Middle frontal gyrus (tissue), 1 donor: ENCODE data around the gene NCF4.

Source experiments
- DNase-seq: peaks from one replicate; pipeline ENCODE4 v3.0.0-alpha.2; 2015; ENCODE audit warnings: low spot score; ENCODE audit errors: extremely low spot score

The NCF4 gene

DNA sequence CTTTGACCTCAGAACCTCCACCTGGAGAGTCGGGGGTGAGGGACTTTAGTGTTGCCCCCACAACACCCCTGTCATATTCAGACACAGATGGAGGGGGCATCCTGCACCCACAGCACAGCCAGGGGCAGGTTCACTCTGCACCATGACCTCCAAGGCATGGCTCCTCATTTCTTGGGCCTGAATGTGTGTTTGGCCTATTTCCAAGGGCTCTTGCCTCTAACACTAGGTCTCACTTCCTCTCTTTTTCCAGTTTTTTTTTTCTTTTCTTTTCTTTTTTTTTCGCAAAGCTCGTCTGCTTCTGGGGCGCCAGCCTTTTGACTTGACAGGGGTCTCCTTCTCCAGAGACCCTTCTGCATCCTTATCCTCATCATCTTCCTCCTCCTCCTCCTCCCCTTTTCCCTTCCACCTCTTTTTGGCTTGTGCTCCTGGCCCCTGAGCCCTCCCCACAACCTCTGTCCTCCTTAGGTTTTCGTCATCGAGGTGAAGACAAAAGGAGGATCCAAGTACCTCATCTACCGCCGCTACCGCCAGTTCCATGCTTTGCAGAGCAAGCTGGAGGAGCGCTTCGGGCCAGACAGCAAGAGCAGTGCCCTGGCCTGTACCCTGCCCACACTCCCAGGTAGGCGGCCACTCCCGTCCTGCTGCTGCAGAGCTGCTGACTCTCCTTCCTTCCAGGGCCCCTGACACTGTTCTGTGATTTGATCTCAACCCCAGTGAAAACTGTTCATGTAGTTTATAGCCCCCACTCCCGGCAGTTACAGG lies 3.8 kb downstream of the NCF4 start:
- no peak for DNase-seq

DNA sequence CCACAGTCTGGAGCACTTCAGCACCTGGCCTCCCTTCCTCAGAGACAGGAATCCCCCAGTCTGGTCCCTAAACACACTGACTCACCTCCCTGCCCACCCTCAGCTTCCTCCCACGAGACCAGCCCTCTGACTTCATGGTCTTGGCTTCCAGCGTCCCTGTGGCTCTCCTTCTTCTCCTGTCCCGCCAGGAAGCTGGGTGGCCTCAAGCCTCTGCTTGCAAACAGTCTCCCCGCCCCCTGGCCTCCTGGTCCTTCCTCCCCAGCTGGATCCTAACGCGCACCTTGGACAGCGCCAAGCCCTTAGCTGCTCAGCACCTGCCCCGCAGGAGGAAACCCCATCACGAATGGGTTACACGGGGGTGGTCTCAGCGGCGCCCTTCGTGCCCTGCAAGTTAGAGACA lies 4.5 kb downstream of the NCF4 start:
- DNase-seq: no peak

DNA sequence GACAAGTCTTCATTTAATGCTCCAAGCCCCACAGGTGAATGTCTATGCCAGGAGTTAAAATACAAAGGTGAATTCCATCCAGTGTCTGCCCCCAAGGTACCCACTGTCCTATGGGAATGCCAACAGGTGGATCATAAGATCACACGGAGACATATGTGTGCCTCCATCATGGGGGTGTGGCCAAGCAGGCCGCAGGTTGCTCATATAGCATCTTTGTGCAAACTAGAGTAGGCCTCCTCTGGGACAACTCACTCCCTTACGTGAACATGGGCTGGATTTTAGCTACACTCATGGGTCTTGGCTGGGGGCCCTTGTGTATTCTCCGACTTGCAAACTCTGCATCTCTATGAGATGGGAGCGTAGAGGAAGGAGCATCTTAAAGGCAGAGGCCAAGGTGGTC lies 6.9 kb downstream of the NCF4 start:
- no peak for DNase-seq

DNA sequence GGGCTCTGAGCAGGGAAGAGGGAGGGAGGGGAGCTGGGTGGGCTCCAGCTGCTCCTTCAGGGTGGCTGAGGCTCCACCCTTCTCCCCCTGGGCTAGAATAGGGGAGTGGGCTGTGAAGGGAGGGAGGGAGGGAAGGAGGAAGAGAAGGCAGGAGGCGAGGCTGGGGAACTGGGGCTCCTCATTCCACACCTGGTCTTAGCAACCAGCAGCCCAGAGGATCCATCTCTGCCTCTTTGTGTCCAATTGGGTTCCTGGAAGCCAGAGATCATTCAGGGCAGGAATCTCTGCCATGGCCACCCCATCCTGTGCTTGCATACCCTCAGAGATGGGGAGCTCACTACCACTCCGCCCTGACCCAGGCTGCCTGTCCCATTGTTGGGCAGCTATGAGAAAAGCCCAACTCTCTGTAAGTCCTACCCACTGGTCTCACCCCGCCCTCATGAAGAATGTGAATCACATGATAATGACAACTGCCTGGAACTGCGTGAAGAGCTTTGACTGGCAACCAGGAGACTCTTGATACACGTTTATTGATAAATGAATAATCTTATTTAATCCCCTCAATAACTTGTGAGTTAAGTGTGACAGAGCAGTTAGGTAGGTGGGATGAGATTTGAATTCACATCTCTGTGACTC lies 7.9 kb downstream of the NCF4 start:
- no peak for DNase-seq

GRCh38 chr22:36870250-36870649 lies 9.4 kb downstream of the NCF4 start:
- DNase-seq: no peak

- no peak for DNase-seq
Measured at GRCh38 chr22:36871669-36872081, 10.9 kb downstream of the NCF4 start.

- no peak for DNase-seq
Measured at GRCh38 chr22:36872084-36872483, 11.3 kb downstream of the NCF4 start.

- DNase-seq: no peak
Measured at GRCh38 chr22:36872866-36873498, 12.2 kb downstream of the NCF4 start.

DNA sequence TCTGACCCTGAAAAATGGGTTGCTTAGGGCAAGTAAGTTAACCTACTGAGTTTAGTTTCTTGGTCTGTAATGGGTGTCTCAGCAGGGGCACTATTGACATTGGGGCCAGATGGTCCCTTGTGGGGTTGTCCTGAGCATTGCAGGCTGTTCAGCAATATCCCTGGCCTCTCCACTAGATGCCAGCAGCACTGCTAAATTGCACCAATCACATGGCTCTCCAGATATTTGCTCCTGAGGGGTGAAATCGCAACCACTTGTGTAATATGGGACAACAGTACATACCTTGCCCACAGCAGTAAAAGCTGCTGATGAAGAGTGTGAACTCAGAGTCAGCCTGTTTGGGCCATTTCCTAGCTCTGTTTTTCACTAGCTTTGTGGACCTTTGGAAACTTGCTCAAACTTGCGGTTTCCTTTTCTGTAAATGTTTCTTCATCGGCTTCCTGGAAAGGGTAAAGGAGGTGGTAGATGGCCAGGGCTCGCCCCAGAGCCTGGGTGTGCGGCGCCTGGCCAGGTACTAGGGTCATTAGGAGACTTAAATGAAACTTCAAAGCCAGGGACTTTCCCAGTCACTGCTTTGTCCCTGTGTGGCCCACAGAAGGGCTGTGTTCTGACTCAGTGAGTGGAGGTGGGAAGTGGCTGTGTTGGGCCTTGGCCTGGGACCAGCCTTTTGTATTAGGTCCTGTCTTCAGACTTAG lies 13.0 kb downstream of the NCF4 start:
- no peak for DNase-seq

DNA sequence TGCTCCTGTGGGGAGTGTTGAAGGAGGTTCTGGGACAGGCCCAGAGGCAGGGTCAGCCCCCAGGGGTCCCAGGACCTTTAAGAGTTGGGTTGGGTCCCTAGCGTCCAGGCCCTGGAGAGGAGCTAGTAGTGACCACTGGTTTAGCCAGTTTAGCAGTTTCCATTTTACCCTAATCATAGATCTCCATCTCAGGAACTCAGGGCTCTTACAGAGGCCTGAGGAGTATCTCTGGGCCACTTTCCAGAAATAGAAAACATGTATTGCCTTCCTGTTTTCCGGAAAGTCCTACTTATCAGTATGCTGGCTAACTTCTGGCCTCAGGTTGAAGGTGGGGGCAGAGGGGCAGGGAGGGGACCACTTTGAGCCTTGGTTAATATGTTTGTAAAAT lies 13.5 kb downstream of the NCF4 start:
- DNase-seq: no peak

DNA sequence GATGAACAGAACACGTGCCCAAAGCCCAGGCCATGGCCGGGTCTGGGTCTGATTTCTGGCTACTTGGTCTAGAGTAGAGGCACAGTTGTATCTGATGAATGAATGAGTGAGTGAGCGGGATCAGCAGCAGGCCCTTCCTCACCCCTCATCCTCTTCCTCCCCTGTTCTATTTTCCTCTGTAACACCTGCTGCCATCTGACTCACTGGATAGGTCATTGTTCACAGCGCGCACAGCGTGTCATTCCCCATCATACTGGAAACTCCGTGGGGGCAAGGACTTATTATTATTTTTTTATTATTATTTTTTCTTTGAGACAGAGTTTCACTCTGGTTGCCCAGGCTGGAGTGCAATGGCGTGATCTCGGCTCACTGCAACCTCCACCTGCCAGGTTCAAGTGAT lies 13.9 kb downstream of the NCF4 start:
- no peak for DNase-seq

DNA sequence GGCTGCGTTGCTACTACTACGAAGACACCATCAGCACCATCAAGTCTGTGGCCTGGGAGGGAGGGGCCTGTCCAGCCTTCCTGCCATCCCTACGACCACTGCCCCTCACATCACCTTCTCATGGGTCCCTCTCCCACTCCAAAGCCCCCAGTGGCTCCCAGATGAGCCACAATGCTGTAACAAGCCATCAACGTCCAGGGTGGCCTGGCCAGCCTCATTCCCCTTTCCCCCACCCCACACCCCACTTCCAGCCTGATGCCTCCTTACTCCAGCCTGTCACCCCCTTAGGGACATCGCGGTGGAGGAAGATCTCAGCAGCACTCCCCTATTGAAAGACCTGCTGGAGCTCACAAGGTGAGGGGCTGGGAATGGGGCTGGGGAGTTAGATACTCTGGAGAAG lies 14.9 kb downstream of the NCF4 start:
- no peak for DNase-seq

DNA sequence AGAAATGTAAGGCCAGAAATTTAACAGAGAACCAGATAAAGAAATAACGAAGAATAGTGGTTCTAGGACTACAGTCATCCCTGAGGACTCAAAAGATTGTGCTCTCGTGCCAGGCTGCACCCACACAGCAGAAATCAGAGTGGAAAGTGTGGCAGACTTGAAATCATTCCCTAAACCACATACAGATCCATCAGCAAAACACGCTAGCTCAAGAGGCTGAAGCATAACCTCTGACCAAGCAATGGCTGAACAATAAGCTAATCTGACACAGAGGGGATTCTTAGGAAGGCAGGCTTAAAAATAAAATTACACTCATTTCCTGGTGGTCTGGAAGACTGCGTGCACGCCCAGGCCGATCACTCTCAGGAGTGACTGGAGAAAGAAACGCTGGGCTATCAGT lies 19.0 kb downstream of the NCF4 start:
- DNase-seq: no peak

- DNase-seq: no peak
Measured at GRCh38 chr22:36881504-36882245, 20.9 kb downstream of the NCF4 start.

- DNase-seq: no peak
Measured at GRCh38 chr22:36884349-36885158, 23.7 kb downstream of the NCF4 start.

- no peak for DNase-seq
Measured at GRCh38 chr22:36885474-36885873, 24.7 kb downstream of the NCF4 start.

DNA sequence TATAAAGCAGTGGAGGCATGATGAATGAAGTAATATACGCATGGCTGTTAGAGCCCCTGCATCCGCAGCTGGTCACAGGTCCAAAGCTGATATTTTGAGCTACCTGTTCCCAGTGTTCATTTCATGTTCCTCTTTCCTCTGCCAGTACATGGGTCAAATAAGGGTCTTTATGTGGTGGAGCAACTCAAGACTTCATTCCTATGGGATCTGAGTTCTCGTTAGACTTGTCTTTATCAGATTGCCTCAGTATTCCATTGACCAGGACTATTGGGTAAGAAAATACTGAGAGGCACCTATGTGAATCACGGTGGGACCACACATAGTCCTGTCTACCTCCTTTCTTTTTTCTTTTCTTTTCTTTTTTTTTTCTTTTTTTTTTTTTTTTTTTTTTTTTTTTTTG lies 25.2 kb downstream of the NCF4 start:
- DNase-seq: no peak

GRCh38 chr22:36887162-36887561 lies 26.4 kb downstream of the NCF4 start:
- DNase-seq: no peak

- DNase-seq: no peak
Measured at GRCh38 chr22:36891646-36892045, 30.8 kb downstream of the NCF4 start.

- no peak for DNase-seq
Measured at GRCh38 chr22:36892292-36892691, 31.5 kb downstream of the NCF4 start.

DNA sequence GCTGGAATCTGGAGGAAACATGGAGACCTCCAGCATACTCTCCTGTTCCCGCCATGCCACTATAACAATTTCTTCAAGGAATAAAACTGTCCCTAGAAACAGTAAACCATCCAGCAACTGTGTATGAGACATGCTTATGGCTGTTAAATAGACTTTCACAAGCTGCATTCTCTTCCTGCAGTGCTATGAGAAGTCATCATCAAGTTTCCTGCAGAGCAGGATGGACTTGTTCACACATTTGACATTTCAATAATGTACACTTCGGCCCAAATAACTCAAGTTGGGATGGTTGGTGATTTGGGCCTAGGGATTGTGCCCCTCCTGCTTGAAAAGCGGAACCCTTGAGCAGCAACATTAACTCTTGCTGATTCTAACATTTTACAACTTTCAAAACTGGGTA lies 32.5 kb downstream of the NCF4 start:
- no peak for DNase-seq
